GM13977 (cell line): ENCODE results near the gene TACR1.
"Not testable (repeated sequence)": the region's sequence is repeated elsewhere in the genome, so short reads cannot be mapped to it uniquely, and the experiment has no call there.

ENCODE experiments used
- DNase-seq: peaks from one replicate; pipeline ENCODE4 v3.0.0; 2012; ENCODE audit warnings: low spot score
- CTCF ChIP-seq: IDR thresholded peaks from 2 replicates; pipeline ENCODE4 v1.5.1; 2012; ENCODE audit warnings: mild to moderate bottlenecking, control low read depth; ENCODE audit not compliant: insufficient read depth; ENCODE audit errors: extremely low read depth, missing control alignments
- in situ Hi-C: fragments of 300-500 bp; cut with MboI; formaldehyde crosslinking; loops from one replicate; pipeline ENCODE4 v1.12.0; 2022; ENCODE audit warnings: low sequenced_read_pairs, low pct_unique_long_range_greater_than_20kb, mixed read lengths, inconsistent platforms; ENCODE audit not compliant: unreplicated experiment

TACR1 gene

GRCh38 chr2:75153221-75153620 lies 46.1 kb downstream of the TACR1 start:
- no peak for TF ChIP-seq CTCF
- DNase-seq = no peak
- in situ Hi-C loops = no loop called here

- DNase-seq, in situ Hi-C loops: not testable (repeated sequence)
These were observed 47.1 kb downstream of the TACR1 start for GRCh38 chr2:75152243-75152642.

- in situ Hi-C loops, DNase-seq: not testable (repeated sequence)
These were observed 51.4 kb downstream of the TACR1 start for GRCh38 chr2:75147884-75148283.

- in situ Hi-C loops = no loop called here
- no peak for DNase-seq
- no peak for TF ChIP-seq CTCF
These were observed 52.6 kb downstream of the TACR1 start for GRCh38 chr2:75146606-75147332.

- in situ Hi-C loops, DNase-seq: not testable (repeated sequence)
These were observed 53.1 kb downstream of the TACR1 start for GRCh38 chr2:75146221-75146605.

GRCh38 chr2:75142081-75142480 lies 57.2 kb downstream of the TACR1 start:
- in situ Hi-C loops = no loop called here
- TF ChIP-seq CTCF = no peak
- DNase-seq = no peak

- no peak for DNase-seq
- in situ Hi-C loops = no loop called here
- no peak for TF ChIP-seq CTCF
These were observed 59.0 kb downstream of the TACR1 start for GRCh38 chr2:75140288-75140687.

GRCh38 chr2:75139171-75139570 lies 60.1 kb downstream of the TACR1 start:
- DNase-seq = no peak
- in situ Hi-C loops = no loop called here
- no peak for TF ChIP-seq CTCF
